H1 (cell line): ENCODE measurements around the gene CNIH4. TPM values are rescaled to one million over a fixed set of nuclear protein-coding genes. Genes with fewer than 3 reads are reported as not detected.

Source experiments
- CTCF ChIA-PET: fragments of 300-600 bp; sonication (Branson Sonifier 250); formaldehyde crosslinking; loops from one replicate; lab custom pipeline; 2021; ENCODE audit not compliant: partially characterized antibody; lab: Charles Lee
- POLR2A ChIA-PET: fragments of 300-600 bp; sonication (Branson Sonifier 250); formaldehyde crosslinking; loops from one replicate; lab custom pipeline; 2021; ENCODE audit warnings: inconsistent platforms; ENCODE audit not compliant: partially characterized antibody; lab: Charles Lee
- DNase-seq, 2 experiments: peaks; one replicate each; pipeline versions ENCODE4 v3.0.0 to v3.0.0-alpha.2; 2010 to 2022; ENCODE audit warnings: low spot score in 2 of 2, low read depth in 1 of 2, mixed read lengths in 1 of 2
- FAIRE-seq: peaks from 2 replicates; lab custom pipeline; 2011; peaks lifted over from hg19 to GRCh38; lab: Jason Lieb, UNC
- H2AFZ ChIP-seq: 2 replicates; pipeline ENCODE4 v1.8.1; 2012; ENCODE audit warnings: low read length, inconsistent platforms
- H2AK5ac ChIP-seq: 2 replicates; pipeline ENCODE4 v1.6.1; 2013; ENCODE audit warnings: low read depth, low read length
- H2BK120ac ChIP-seq: replicated peaks from 2 replicates; pipeline ENCODE3; 2013; ENCODE audit warnings: low read depth, low read length, inconsistent platforms
- H2BK12ac ChIP-seq: 2 replicates; pipeline ENCODE4 v1.6.1; 2013; ENCODE audit warnings: low read depth, low read length
- H2BK15ac ChIP-seq: 2 replicates; pipeline ENCODE4 v1.6.1; 2013; ENCODE audit warnings: low read length
- H2BK20ac ChIP-seq: 2 replicates; pipeline ENCODE4 v1.6.1; 2013; ENCODE audit warnings: low read length
- H2BK5ac ChIP-seq: 2 replicates; pipeline ENCODE4 v1.6.1; 2013; ENCODE audit warnings: low read depth, low read length
- H3K14ac ChIP-seq: 2 replicates; pipeline ENCODE4 v1.6.1; 2013; ENCODE audit warnings: inconsistent platforms; ENCODE audit not compliant: insufficient read length
- H3K18ac ChIP-seq: 2 replicates; pipeline ENCODE4 v1.6.1; 2013; ENCODE audit warnings: low read length; ENCODE audit errors: extremely low read depth
- H3K23ac ChIP-seq: 2 replicates; pipeline ENCODE4 v1.6.1; 2013; ENCODE audit warnings: inconsistent platforms; ENCODE audit not compliant: insufficient read length
- H3K23me2 ChIP-seq: 2 replicates; pipeline ENCODE4 v1.6.1; 2013; ENCODE audit warnings: low read depth, low read length
- H3K27ac ChIP-seq: 2 replicates; pipeline ENCODE4 v1.6.1; 2011; ENCODE audit warnings: low read depth, low read length, inconsistent platforms
- H3K27me3 ChIP-seq, 4 experiments: replicated peaks in 1 of 4; 1 replicate in 1 of 4; 2 replicates in 3 of 4; pipeline versions ENCODE4 v1.6.1 to v1.8.1; 2011 to 2013; ENCODE audit warnings: low read length in 3 of 4, mild to moderate bottlenecking in 3 of 4, inconsistent platforms in 2 of 4, mixed read lengths in 2 of 4, moderate library complexity in 1 of 4; ENCODE audit not compliant: control insufficient read depth in 3 of 4, insufficient read depth in 3 of 4; ENCODE audit errors: extremely low read depth in 1 of 4
- H3K36me3 ChIP-seq, 4 experiments: 2 replicates each; pipeline versions ENCODE4 v1.6.1 to v1.8.1; 2011 to 2013; ENCODE audit warnings: mild to moderate bottlenecking in 4 of 4, low read length in 3 of 4, moderate library complexity in 2 of 4, control low read depth in 1 of 4, inconsistent platforms in 1 of 4; ENCODE audit not compliant: insufficient read depth in 4 of 4, control insufficient read depth in 2 of 4
- H3K4ac ChIP-seq: replicated peaks from 2 replicates; pipeline ENCODE3; 2013; ENCODE audit warnings: low read length, low read depth, mixed read lengths, inconsistent platforms; ENCODE audit not compliant: insufficient read length
- H3K4me1 ChIP-seq, 4 experiments: replicated peaks in 1 of 4; 1 replicate in 1 of 4; 2 replicates in 3 of 4; pipeline versions ENCODE4 v1.6.1 to v1.8.1; 2011 to 2013; ENCODE audit warnings: low read length in 3 of 4, inconsistent platforms in 2 of 4, mixed read lengths in 1 of 4; ENCODE audit not compliant: insufficient read depth in 4 of 4, control insufficient read depth in 3 of 4
- H3K4me2 ChIP-seq, 2 experiments: 2 replicates each; pipeline versions ENCODE4 v1.6.1 to v1.8.1; 2011 to 2013; ENCODE audit warnings: low read depth in 2 of 2, low read length in 2 of 2, control low read depth in 1 of 2, inconsistent platforms in 1 of 2, mild to moderate bottlenecking in 1 of 2; ENCODE audit not compliant: insufficient read depth in 1 of 2
- H3K4me3 ChIP-seq, 4 experiments: fragments of 200-600, 300-600 bp in 1 of 4; sonication (generic), shearing (Covaris generic), sonication (Bioruptor Twin) in 1 of 4; 2 replicates each; pipeline versions ENCODE4 v1.5.1 to v1.8.1; 2011 to 2016; ENCODE audit warnings: low read length in 4 of 4, low read depth in 3 of 4, control low read depth in 2 of 4, inconsistent platforms in 2 of 4, mild to moderate bottlenecking in 2 of 4, mixed read lengths in 1 of 4, moderate library complexity in 1 of 4; ENCODE audit not compliant: insufficient read depth in 2 of 4; ENCODE audit errors: extremely low read depth in 1 of 4
- H3K56ac ChIP-seq: replicated peaks from 2 replicates; pipeline ENCODE3; 2013; ENCODE audit warnings: low read depth, mild to moderate bottlenecking, mixed read lengths, low read length, inconsistent platforms; ENCODE audit not compliant: insufficient read length
- H3K79me1 ChIP-seq: 2 replicates; pipeline ENCODE4 v1.6.1; 2013; ENCODE audit warnings: low read depth, low read length, control low read depth
- H3K79me2 ChIP-seq, 2 experiments: 2 replicates each; pipeline versions ENCODE4 v1.6.1 to v1.8.1; 2012 to 2013; ENCODE audit warnings: low read length in 2 of 2, mild to moderate bottlenecking in 2 of 2, inconsistent platforms in 1 of 2; ENCODE audit not compliant: insufficient read depth in 2 of 2, control insufficient read depth in 1 of 2
- H3K9ac ChIP-seq, 4 experiments: replicated peaks in 1 of 4; 1 replicate in 1 of 4; 2 replicates in 3 of 4; pipeline versions ENCODE4 v1.6.1 to v1.8.1; 2011 to 2013; ENCODE audit warnings: low read depth in 3 of 4, low read length in 3 of 4, control low read depth in 2 of 4, mild to moderate bottlenecking in 2 of 4, moderate library complexity in 2 of 4, inconsistent platforms in 1 of 4; ENCODE audit errors: extremely low read depth in 1 of 4
- H3K9me3 ChIP-seq, 2 experiments: 2 replicates each; pipeline versions ENCODE4 v1.6.1 to v1.8.1; 2012 to 2013; ENCODE audit warnings: mild to moderate bottlenecking in 2 of 2, moderate library complexity in 2 of 2, control low read depth in 1 of 2, inconsistent platforms in 1 of 2, low read depth in 1 of 2, low read length in 1 of 2, mixed read lengths in 1 of 2; ENCODE audit not compliant: insufficient read depth in 2 of 2
- H4K20me1 ChIP-seq, 2 experiments: replicated peaks in 1 of 2; 2 replicates each; pipeline versions ENCODE3 to v1.8.1; 2011 to 2013; ENCODE audit warnings: inconsistent platforms in 2 of 2, low read length in 2 of 2, mild to moderate bottlenecking in 1 of 2; ENCODE audit not compliant: insufficient read depth in 2 of 2, control insufficient read depth in 1 of 2
- H4K5ac ChIP-seq: 2 replicates; pipeline ENCODE4 v1.6.1; 2013; ENCODE audit warnings: low read length, low read depth, mixed read lengths, inconsistent platforms; ENCODE audit not compliant: insufficient read length
- H4K8ac ChIP-seq: 2 replicates; pipeline ENCODE4 v1.8.0; 2013; ENCODE audit warnings: mild to moderate bottlenecking, moderate library complexity, low read length, inconsistent platforms; ENCODE audit not compliant: insufficient read depth; ENCODE audit errors: extremely low read depth
- H4K91ac ChIP-seq: replicated peaks from 2 replicates; pipeline ENCODE3; 2013; ENCODE audit warnings: low read length, mixed read lengths, inconsistent platforms; ENCODE audit not compliant: insufficient read length
- EP300 ChIP-seq, 2 experiments: IDR thresholded peaks; 1 replicate in 1 of 2; 2 replicates in 1 of 2; pipeline ENCODE4 v1.6.1; 2011 to 2012; ENCODE audit warnings: low read depth in 2 of 2, low read length in 2 of 2, mild to moderate bottlenecking in 2 of 2, borderline replicate concordance in 1 of 2, inconsistent platforms in 1 of 2, moderate library complexity in 1 of 2
- EZH2 ChIP-seq: fragments of 200-600 bp; sonication (generic); IDR thresholded peaks from 2 replicates; pipeline ENCODE4 v1.7.1; 2012; ENCODE audit warnings: low read depth, mild to moderate bottlenecking, moderate library complexity, low read length, inconsistent platforms; ENCODE audit not compliant: severe bottlenecking
- KDM5A ChIP-seq: fragments of 200-600 bp; IDR thresholded peaks from 2 replicates; pipeline ENCODE4 v1.7.1; 2012; ENCODE audit warnings: mild to moderate bottlenecking, low read length, inconsistent platforms, mixed read lengths
- NANOG ChIP-seq: IDR thresholded peaks from 2 replicates; pipeline ENCODE4 v1.6.1; 2011; ENCODE audit warnings: low read length, low read depth, mild to moderate bottlenecking, inconsistent platforms; ENCODE audit not compliant: insufficient read depth, poor library complexity, severe bottlenecking
- POLR2A ChIP-seq, 2 experiments: IDR thresholded peaks; 1 replicate in 1 of 2; 2 replicates in 1 of 2; pipeline ENCODE4 v1.6.1; 2011; ENCODE audit warnings: low read depth in 2 of 2, low read length in 2 of 2, mild to moderate bottlenecking in 2 of 2; ENCODE audit errors: control extremely low read depth in 1 of 2
- POU5F1 ChIP-seq: IDR thresholded peaks from 2 replicates; pipeline ENCODE4 v1.6.1; 2011; ENCODE audit warnings: low read depth, mild to moderate bottlenecking, low read length, moderate library complexity
- SP2 ChIP-seq: IDR thresholded peaks from 2 replicates; pipeline ENCODE4 v1.6.1; 2012; ENCODE audit warnings: mild to moderate bottlenecking, low read length, inconsistent platforms
- SP4 ChIP-seq: IDR thresholded peaks from 2 replicates; pipeline ENCODE4 v1.6.1; 2012; ENCODE audit warnings: low read length, inconsistent platforms
- ZNF274 ChIP-seq: IDR thresholded peaks from 2 replicates; pipeline ENCODE4 v1.7.0; 2012; ENCODE audit warnings: low read length, borderline replicate concordance; ENCODE audit errors: extremely low read depth
- WGBS, 2 experiments: shearing (Covaris generic) in 1 of 2; methylation state at CpG; one replicate each; pipeline versions ENCODE4 v1.1.6 to v1.1.7; 2013 to 2015; ENCODE audit warnings: low lambda C conversion rate in 2 of 2, mixed read lengths in 2 of 2, inconsistent platforms in 1 of 2, low coverage in 1 of 2, missing lambda C conversion rate in 1 of 2; ENCODE audit not compliant: insufficient replicate concordance in 2 of 2, insufficient coverage in 1 of 2, insufficient read length in 1 of 2; ENCODE audit errors: extremely low coverage in 1 of 2, missing lambda C conversion rate in 1 of 2; 5-methylcytosine and 5-hydroxymethylcytosine counted together
- polyA plus RNA-seq, 7 experiments: library from polyadenylated mRNA; depleted of rRNA in 3 of 7; stranded (reverse) in 5 of 7; unstranded in 2 of 7; fragments of >200 nt in 5 of 7; fragments of 200-250 nt in 2 of 7; gene quantifications; 1 replicate in 5 of 7; 2 replicates in 1 of 7; 4 replicates in 1 of 7; pipeline versions ENCODE4 v1.2.1 to v1.2.3, GENCODE V29; 2011 to 2013; ENCODE audit warnings: missing spikeins in 2 of 7, mixed read lengths in 2 of 7
- total RNA-seq: library from RNA; stranded (reverse); fragmentation: NEBNext Ultra II Directional; extraction: Animal tissue kit (Norgen Biotek cat#: 25700); gene quantifications from 2 replicates; pipeline ENCODE4 v1.2.1, GENCODE V29; 2021
- TF ChIP-seq, protein P1 (sequence below): IDR thresholded peaks from 2 replicates; pipeline ENCODE4 v1.6.1; 2012; ENCODE audit warnings: inconsistent platforms

CNIH4 gene
- total and polyA plus RNA-seq, 2 of the 8 experiments (the other 6 are each of a cell fraction or from before 2014, with no cell fraction given): 76.2 to 151 TPM

DNA sequence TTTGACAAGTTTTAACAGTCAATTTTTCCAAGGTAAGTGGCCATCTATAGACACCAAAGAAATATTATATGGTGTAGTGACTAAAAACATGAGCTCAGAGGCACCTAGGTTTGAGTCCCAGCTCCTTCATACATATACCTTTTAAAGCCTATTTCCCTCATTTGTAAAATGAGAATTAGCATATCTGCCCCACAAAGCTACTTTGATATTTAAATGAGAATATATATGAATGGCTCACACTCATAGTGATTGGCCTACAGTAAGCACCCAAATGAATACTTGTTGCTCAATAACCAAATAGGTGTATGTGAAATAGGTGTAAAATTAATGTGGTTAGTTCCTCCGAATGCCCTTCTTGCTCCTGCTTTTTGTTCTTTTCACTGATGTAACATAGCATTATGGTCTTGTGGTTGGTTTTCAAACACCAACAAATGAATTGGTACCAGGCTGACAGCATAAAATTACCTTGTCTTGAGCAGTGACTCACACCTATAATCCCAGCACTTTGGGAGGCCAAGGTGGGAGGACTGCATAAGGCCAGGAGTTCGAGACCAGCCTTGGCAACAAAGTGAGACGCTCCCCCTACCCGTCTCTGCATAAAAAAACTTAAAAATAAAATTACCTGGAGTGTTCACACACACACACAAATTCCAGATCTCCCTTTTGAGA, 25.3 kb downstream of the CNIH4 start:
- Histone ChIP-seq H4K91ac (no peak overlapping the region), H3K79me1 (no peaks in the 10 kb centered on the region), H3K18ac (no peak overlapping the region), H3K36me3 (peaks cover 2 to 45% (median 11%) of the 10 kb centered on the region in 4 experiments), H3K4me1 (no peaks in the 10 kb centered on the region), H3K9ac (no peak overlapping the region), H3K9me3 (no peaks in the 10 kb centered on the region), H2BK5ac (no peak overlapping the region), H4K5ac (no peak overlapping the region), H3K56ac (no peak overlapping the region), H2BK12ac (no peak overlapping the region), H2AFZ (no peak overlapping the region), H3K27ac (no peak overlapping the region; the same call in 1 of the 2 replicates), H4K20me1 (no peaks in the 10 kb centered on the region), H2BK20ac (no peak overlapping the region), H3K27me3 (no peaks in the 10 kb centered on the region), H3K4me2 (no peak overlapping the region), H3K23me2 (no peaks in the 10 kb centered on the region), H2BK15ac (no peak overlapping the region), H3K4ac (no peak overlapping the region), H4K8ac (no peak overlapping the region), H3K79me2 (no peaks in the 10 kb centered on the region), H2BK120ac (no peak overlapping the region), H3K14ac (no peak overlapping the region), H3K23ac (no peak overlapping the region), H2AK5ac (no peak overlapping the region), H3K4me3 (no peak overlapping the region)
- no peak for TF ChIP-seq POLR2A (IDR thresholded peaks at IDR 0.05; ENCODE audit: control extremely low read depth in 1 of 2, low read depth in 2 of 2, low read length in 2 of 2)
- TF ChIP-seq KDM5A: no peak
- no peak for TF ChIP-seq ZNF274
- TF ChIP-seq SP4: no peak
- TF ChIP-seq, protein P1, sequence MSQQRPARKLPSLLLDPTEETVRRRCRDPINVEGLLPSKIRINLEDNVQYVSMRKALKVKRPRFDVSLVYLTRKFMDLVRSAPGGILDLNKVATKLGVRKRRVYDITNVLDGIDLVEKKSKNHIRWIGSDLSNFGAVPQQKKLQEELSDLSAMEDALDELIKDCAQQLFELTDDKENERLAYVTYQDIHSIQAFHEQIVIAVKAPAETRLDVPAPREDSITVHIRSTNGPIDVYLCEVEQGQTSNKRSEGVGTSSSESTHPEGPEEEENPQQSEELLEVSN: no peak
- no peak for TF ChIP-seq POU5F1
- no peak for TF ChIP-seq EP300 (IDR thresholded peaks at IDR 0.05; ENCODE audit: borderline replicate concordance in 1 of 2, low read depth in 2 of 2, low read length in 2 of 2)
- TF ChIP-seq SP2: no peak
- no peak for TF ChIP-seq NANOG
- TF ChIP-seq EZH2: no peak
- FAIRE-seq (no peak), DNase-seq (no peak)
- WGBS, 2 experiments: 99% methylated on average over 4 of the region's 4 CpGs; no CpG with 5 or more reads in 1 of the 2 experiments
- ChIA-PET CTCF (no interaction called here), POLR2A (interaction anchor here (0.7 to 1.2 kb wide), 5 partner anchors 8 to 97 kb away, joined by 3 to 4 read pairs (median 3); no protein-coding TSS in a partner anchor)
